Gastrocnemius medialis (tissue), 4 donors: ENCODE results near the gene KIRREL1.

ENCODE experiments used
- CTCF ChIP-seq, 5 experiments: fragments of 450-650 bp in 3 of 5; fragments of 200-600 bp in 2 of 5; sonication (generic) in 2 of 5; IDR thresholded peaks in 4 of 5; conservative IDR thresholded peaks in 1 of 5; 1 replicate in 4 of 5; 2 replicates in 1 of 5; pipeline ENCODE4 v1.5.1; 2016 to 2019; ENCODE audit warnings: antibody characterized with exemption in 5 of 5, mild to moderate bottlenecking in 3 of 5, moderate library complexity in 3 of 5
- POLR2A ChIP-seq, 2 donors: fragments of 450-650 bp; IDR thresholded peaks; one replicate each; pipeline ENCODE4 v1.6.1; 2017; ENCODE audit warnings: antibody characterized with exemption in 2 of 2, mild to moderate bottlenecking in 2 of 2, moderate library complexity in 2 of 2

DNA sequence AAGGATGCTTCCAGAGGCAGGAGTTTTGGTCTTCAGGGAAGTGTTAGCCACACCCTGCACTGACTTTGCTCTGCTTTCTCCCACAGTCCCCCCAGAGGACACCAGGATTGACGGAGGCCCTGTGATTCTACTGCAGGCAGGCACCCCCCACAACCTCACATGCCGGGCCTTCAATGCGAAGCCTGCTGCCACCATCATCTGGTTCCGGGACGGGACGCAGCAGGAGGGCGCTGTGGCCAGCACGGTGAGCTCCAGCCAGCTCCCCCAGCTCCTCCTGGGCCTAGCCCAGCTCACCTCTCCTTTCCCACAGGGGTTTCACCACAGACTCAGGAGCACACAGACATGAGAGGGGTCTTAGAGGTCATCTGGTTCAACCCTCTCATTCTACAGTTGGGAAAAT, 90.9 kb downstream of the KIRREL1 start:
- no peak for TF ChIP-seq CTCF (IDR thresholded peaks at IDR 0.05 in 4 of 5, conservative IDR thresholded peaks at IDR 0.05 in 1 of 5)
- TF ChIP-seq POLR2A (IDR thresholded peaks at IDR 0.05) = no peak
